ENCODE data around the gene RAB1A. TPM values are rescaled to one million over a fixed set of nuclear protein-coding genes. Genes with fewer than 3 reads are reported as not detected.

RAB1A gene
- total RNA-seq = 79.2 and 86.4 TPM in 2 replicates

DNA sequence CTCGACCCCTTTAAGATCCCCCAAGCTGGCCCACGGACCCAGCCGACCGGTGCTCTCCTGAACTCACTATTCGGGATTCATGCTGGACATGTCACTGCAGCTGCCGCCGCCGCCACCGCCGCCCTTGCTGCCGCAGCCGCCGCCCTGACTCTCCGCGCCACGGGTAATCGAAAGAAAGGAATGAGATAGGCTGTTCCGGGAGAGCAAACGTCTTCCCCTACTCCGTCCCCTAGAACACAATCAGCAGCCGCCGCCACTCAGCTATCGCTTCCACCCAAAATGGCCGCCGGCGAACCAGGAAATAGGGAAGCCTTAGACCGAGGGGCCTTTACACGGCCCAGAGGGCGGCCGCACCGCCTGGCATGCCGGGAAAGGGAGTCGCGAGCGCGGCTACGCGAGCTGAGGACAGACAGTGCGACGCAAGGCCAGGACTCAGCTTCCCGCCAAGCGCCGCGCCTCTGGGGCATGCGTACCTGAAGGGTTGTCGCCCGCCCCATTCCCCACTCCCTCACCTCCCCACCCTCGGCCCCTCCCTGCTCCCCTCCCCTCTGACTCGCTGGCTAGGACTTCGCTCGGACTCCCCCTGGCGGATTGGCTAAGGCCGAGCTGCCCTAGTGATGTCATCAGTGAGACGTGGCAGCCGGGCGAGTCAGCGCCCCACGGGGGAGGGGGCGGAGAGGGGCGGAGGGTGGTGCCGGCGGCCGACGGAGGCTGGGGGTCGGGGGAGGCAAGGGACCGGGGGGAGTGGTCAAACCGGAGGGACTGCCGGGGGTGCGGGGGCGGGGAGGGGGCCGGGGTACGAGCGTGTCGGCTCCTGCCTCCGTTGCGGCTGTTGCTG lies at the start of gene RAB1A:
RAB1A (minus strand) TSS at position 281 of the 838 bp plus-strand sequence; CDS start at position 90, 191 bp downstream.

DNA sequence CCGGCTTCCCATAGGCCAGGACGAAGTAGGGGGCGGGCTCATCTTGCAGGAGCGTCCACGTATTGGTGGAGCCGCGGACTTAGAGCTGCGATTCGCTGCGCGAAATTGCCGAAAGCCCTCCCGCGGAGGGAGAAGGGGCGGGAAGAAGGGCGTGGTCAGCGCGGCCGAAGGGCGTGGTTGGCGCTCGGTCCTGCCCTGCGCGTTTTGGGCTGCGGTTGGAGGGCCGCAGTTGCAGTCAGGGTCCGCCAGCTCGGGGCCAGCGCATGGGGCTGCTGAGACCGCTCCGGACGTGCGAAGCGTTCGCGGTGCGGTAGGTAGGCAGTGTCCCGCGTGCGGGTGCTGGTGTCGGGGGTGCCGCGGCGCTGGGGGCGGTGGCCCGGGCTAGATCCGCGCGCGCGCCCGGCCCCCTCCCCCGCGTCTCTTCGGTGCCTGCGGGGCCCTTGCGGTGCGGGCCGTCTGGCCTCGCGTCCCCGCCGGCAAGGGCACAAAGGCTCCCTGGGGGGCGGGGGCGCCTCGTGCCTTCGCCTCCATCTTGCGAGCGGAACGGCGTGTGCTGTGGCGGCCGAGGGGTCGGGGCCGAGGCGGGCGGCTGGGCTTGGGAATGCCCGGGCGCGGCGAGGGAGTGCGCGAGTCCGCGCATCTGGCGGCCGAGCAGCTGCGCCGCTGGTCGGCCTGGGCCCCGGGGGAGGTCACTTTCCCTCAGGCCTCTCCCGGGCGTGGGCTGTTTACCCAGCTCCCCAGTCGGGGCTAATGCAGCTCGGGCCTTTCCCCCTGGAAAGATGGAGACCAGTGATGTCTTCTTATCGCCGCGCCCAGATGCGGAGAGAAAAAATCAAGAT lies 73.5 kb downstream of the RAB1A start, which contains the start of gene CEP68:
CEP68 (plus strand) TSS at position 202 of the 839 bp plus-strand sequence. CDS start 13,029 bp downstream, outside the sequence.

Small RNAs within 50 kb of the gene (small RNA-seq; reads per million reads assigned to genes)
- gene RF00090 = not detected

Other genes starting within 250 kb of the RAB1A start
- gene SLC1A4, start 140.7 kb downstream of the RAB1A start, total RNA-seq = 7.9 and 22.6 TPM in 2 replicates
- gene CEP68, start 73.7 kb downstream of the RAB1A start, total RNA-seq = 6.6 and 8.6 TPM in 2 replicates
- gene ACTR2, start 97.7 kb upstream of the RAB1A start, total RNA-seq = 46.7 and 79.4 TPM in 2 replicates

Data from placental epithelial cell (primary cell).